ENCODE data around the gene SLIT3.

Gene SLIT3

DNA sequence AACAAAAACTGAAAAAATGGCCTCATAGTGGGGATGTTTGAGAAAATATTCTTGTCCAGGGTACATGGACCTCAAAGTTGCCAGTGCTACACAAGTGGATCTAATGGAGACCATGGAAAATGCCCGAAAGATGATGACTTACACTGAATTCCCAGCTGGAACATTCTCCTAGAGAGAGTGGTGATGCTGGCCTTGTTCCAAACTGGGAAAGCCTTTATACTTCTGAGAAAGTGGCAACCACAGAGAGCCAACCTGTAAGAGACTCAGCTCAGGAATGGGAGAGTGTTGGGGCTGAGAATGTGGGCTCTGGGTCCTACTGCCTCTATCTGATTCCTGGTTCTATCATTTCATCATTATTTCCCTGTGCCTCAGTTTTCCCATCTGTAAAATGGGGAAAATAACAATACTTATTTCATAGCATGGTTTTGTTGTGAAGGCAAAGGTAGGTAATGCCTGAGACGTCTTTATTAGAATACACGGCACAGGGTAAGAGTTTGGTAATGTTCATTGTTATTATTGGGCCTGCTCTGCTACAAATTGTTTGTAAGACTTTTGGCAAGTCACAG lies 492.8 kb downstream of the SLIT3 start:
- no peak for ATAC-seq
- TF ChIP-seq RARB (CRISPR knock-in tag; IDR thresholded peaks at IDR 0.05): no peak
- no peak for TF ChIP-seq SNAI2 (CRISPR knock-in tag; IDR thresholded peaks at IDR 0.05)
- no peak for TF ChIP-seq OSR1 (CRISPR knock-in tag; IDR thresholded peaks at IDR 0.05)
- no peak for TF ChIP-seq ISL1 (CRISPR knock-in tag; IDR thresholded peaks at IDR 0.05)
- TF ChIP-seq ZNF70 (CRISPR knock-in tag; IDR thresholded peaks at IDR 0.05): no peak
- no peak for TF ChIP-seq ESRRG (CRISPR knock-in tag; IDR thresholded peaks at IDR 0.05)
- TF ChIP-seq TCF4 (CRISPR knock-in tag; IDR thresholded peaks at IDR 0.05; ENCODE audit: borderline replicate concordance): no peak
- TF ChIP-seq ZFP30 (CRISPR knock-in tag; IDR thresholded peaks at IDR 0.05): no peak

DNA sequence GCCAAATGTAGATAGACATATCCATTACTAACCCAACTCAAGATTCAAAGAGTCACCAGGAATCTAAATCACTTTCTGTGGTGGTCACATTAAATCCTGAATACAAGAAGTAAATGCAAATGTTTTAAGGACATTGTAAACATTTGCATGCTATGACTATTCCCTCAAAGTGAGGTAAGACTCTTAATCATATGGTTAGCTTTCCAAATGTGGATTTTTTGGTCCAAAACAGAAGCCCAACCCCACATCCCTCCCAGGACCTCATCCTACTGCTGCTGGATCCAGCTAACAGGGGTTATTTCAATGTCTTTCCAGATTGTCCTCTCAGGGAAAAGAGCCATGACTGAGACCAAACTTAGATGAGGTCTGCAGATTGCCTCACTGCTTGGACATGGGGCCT lies 493.7 kb downstream of the SLIT3 start:
- no peak for ATAC-seq
- TF ChIP-seq ZNF70 (CRISPR knock-in tag; IDR thresholded peaks at IDR 0.05) (no peak), ISL1 (CRISPR knock-in tag; IDR thresholded peaks at IDR 0.05) (no peak), GLIS3 (CRISPR knock-in tag; IDR thresholded peaks at IDR 0.05) (no peak), ZNF8 (CRISPR knock-in tag; IDR thresholded peaks at IDR 0.05) (no peak), PPARA (CRISPR knock-in tag; IDR thresholded peaks at IDR 0.05; ENCODE audit: borderline replicate concordance) (no peak), ZNF565 (CRISPR knock-in tag; conservative IDR thresholded peaks at IDR 0.05; ENCODE audit: low read depth) (no peak), RARB (CRISPR knock-in tag; IDR thresholded peaks at IDR 0.05) (no peak), ZC3H10 (CRISPR knock-in tag; IDR thresholded peaks at IDR 0.05) (no peak), ESRRG (CRISPR knock-in tag; IDR thresholded peaks at IDR 0.05) (no peak), CSDC2 (CRISPR knock-in tag; IDR thresholded peaks at IDR 0.05) (no peak)
- TF ChIP-seq, protein P1, sequence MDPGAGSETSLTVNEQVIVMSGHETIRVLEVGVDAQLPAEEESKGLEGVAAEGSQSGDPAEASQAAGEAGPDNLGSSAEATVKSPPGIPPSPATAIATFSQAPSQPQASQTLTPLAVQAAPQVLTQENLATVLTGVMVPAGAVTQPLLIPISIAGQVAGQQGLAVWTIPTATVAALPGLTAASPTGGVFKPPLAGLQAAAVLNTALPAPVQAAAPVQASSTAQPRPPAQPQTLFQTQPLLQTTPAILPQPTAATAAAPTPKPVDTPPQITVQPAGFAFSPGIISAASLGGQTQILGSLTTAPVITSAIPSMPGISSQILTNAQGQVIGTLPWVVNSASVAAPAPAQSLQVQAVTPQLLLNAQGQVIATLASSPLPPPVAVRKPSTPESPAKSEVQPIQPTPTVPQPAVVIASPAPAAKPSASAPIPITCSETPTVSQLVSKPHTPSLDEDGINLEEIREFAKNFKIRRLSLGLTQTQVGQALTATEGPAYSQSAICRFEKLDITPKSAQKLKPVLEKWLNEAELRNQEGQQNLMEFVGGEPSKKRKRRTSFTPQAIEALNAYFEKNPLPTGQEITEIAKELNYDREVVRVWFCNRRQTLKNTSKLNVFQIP (CRISPR knock-in tag; IDR thresholded peaks at IDR 0.05; ENCODE audit: borderline replicate concordance, low read depth): no peak
- TF ChIP-seq, protein P2, sequence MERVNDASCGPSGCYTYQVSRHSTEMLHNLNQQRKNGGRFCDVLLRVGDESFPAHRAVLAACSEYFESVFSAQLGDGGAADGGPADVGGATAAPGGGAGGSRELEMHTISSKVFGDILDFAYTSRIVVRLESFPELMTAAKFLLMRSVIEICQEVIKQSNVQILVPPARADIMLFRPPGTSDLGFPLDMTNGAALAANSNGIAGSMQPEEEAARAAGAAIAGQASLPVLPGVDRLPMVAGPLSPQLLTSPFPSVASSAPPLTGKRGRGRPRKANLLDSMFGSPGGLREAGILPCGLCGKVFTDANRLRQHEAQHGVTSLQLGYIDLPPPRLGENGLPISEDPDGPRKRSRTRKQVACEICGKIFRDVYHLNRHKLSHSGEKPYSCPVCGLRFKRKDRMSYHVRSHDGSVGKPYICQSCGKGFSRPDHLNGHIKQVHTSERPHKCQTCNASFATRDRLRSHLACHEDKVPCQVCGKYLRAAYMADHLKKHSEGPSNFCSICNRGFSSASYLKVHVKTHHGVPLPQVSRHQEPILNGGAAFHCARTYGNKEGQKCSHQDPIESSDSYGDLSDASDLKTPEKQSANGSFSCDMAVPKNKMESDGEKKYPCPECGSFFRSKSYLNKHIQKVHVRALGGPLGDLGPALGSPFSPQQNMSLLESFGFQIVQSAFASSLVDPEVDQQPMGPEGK (CRISPR knock-in tag; IDR thresholded peaks at IDR 0.05; ENCODE audit: borderline replicate concordance): no peak

DNA sequence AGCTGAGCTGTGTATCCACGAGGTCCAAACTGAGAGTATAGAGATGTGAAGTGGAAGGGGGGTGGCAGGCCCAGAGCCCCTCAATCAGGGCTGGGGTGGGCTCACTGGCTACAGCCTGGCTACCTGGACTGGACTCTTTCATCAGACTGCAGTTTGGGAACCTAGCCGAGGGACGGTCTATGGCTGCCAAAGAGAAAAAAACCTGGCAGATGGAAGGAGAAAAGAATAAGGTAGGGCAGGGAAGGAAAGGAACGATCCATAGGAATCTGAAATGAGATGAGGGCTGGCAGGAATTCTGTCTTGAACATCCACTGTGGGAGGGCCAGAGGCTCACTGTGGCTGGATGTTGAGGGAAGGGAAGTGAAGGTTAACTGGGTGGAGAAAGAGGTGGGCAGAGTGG lies 497.4 kb downstream of the SLIT3 start:
- ATAC-seq: no peak
- TF ChIP-seq, protein P3, sequence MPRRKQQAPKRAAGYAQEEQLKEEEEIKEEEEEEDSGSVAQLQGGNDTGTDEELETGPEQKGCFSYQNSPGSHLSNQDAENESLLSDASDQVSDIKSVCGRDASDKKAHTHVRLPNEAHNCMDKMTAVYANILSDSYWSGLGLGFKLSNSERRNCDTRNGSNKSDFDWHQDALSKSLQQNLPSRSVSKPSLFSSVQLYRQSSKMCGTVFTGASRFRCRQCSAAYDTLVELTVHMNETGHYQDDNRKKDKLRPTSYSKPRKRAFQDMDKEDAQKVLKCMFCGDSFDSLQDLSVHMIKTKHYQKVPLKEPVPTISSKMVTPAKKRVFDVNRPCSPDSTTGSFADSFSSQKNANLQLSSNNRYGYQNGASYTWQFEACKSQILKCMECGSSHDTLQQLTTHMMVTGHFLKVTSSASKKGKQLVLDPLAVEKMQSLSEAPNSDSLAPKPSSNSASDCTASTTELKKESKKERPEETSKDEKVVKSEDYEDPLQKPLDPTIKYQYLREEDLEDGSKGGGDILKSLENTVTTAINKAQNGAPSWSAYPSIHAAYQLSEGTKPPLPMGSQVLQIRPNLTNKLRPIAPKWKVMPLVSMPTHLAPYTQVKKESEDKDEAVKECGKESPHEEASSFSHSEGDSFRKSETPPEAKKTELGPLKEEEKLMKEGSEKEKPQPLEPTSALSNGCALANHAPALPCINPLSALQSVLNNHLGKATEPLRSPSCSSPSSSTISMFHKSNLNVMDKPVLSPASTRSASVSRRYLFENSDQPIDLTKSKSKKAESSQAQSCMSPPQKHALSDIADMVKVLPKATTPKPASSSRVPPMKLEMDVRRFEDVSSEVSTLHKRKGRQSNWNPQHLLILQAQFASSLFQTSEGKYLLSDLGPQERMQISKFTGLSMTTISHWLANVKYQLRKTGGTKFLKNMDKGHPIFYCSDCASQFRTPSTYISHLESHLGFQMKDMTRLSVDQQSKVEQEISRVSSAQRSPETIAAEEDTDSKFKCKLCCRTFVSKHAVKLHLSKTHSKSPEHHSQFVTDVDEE (CRISPR knock-in tag; IDR thresholded peaks at IDR 0.05): no peak
- TF ChIP-seq OSR1 (CRISPR knock-in tag; IDR thresholded peaks at IDR 0.05) (no peak), ZC3H10 (CRISPR knock-in tag; IDR thresholded peaks at IDR 0.05) (no peak), ESRRG (CRISPR knock-in tag; IDR thresholded peaks at IDR 0.05) (no peak), PPARA (CRISPR knock-in tag; IDR thresholded peaks at IDR 0.05; ENCODE audit: borderline replicate concordance) (no peak), TCF4 (CRISPR knock-in tag; IDR thresholded peaks at IDR 0.05; ENCODE audit: borderline replicate concordance) (no peak), ZNF565 (CRISPR knock-in tag; conservative IDR thresholded peaks at IDR 0.05; ENCODE audit: low read depth) (no peak), ZFP3 (CRISPR knock-in tag; IDR thresholded peaks at IDR 0.05) (no peak), ZNF8 (CRISPR knock-in tag; IDR thresholded peaks at IDR 0.05) (no peak)
- TF ChIP-seq, protein P1 (CRISPR knock-in tag; IDR thresholded peaks at IDR 0.05; ENCODE audit: borderline replicate concordance, low read depth): no peak

DNA sequence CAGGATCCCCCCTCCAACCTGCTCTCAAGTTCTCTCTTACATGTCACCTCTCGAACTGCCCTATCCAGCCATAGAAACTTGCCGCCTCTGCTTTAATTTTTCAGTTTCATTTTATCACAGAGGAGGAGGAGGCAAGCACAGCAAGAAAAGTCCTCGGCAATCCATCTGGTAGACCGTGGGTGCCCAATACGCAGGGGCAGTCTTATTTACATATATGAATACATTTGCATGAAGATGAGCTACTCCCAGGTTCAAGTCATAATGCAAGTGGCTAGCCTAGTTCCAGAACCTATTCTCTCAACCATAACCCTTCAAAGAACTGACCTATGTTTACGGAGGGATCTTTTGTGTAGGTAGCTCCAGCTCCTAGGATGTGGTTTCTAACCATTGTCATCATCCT lies 498.6 kb downstream of the SLIT3 start:
- ATAC-seq: no peak
- TF ChIP-seq ZC3H10 (CRISPR knock-in tag; IDR thresholded peaks at IDR 0.05) (no peak), BACH2 (CRISPR knock-in tag; IDR thresholded peaks at IDR 0.05; ENCODE audit: borderline replicate concordance) (no peak), ZFP30 (CRISPR knock-in tag; IDR thresholded peaks at IDR 0.05) (no peak), ZNF565 (CRISPR knock-in tag; conservative IDR thresholded peaks at IDR 0.05; ENCODE audit: low read depth) (no peak)
- TF ChIP-seq, protein P3 (CRISPR knock-in tag; IDR thresholded peaks at IDR 0.05): no peak
- TF ChIP-seq, protein P4, sequence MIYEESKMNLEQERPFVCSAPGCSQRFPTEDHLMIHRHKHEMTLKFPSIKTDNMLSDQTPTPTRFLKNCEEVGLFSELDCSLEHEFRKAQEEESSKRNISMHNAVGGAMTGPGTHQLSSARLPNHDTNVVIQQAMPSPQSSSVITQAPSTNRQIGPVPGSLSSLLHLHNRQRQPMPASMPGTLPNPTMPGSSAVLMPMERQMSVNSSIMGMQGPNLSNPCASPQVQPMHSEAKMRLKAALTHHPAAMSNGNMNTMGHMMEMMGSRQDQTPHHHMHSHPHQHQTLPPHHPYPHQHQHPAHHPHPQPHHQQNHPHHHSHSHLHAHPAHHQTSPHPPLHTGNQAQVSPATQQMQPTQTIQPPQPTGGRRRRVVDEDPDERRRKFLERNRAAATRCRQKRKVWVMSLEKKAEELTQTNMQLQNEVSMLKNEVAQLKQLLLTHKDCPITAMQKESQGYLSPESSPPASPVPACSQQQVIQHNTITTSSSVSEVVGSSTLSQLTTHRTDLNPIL (CRISPR knock-in tag; IDR thresholded peaks at IDR 0.05; ENCODE audit: low read depth): no peak
- TF ChIP-seq, protein P5, sequence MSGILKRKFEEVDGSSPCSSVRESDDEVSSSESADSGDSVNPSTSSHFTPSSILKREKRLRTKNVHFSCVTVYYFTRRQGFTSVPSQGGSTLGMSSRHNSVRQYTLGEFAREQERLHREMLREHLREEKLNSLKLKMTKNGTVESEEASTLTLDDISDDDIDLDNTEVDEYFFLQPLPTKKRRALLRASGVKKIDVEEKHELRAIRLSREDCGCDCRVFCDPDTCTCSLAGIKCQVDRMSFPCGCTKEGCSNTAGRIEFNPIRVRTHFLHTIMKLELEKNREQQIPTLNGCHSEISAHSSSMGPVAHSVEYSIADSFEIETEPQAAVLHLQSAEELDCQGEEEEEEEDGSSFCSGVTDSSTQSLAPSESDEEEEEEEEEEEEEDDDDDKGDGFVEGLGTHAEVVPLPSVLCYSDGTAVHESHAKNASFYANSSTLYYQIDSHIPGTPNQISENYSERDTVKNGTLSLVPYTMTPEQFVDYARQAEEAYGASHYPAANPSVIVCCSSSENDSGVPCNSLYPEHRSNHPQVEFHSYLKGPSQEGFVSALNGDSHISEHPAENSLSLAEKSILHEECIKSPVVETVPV (CRISPR knock-in tag; IDR thresholded peaks at IDR 0.05): no peak

Data from SK-N-SH treated with all-trans-retinoic acid at 6 μM for 48 hours (cell line).